Right atrium auricular region (tissue), 2 donors: ENCODE results near the gene CACFD1. TPM values are rescaled to one million over a fixed set of nuclear protein-coding genes. Genes with fewer than 3 reads are reported as not detected.

Experiments
- DNase-seq: peaks from one replicate; pipeline ENCODE4 v3.0.0-alpha.2; 2019; ENCODE audit warnings: low spot score
- H3K27ac ChIP-seq, 2 donors: fragments of 200-600 bp; sonication (generic); 1 replicate in 1 of 2; 2 replicates in 1 of 2; pipeline ENCODE4 v1.5.1; 2016 to 2019
- H3K27me3 ChIP-seq, 2 donors: fragments of 200-600 bp; sonication (generic); one replicate each; pipeline versions ENCODE4 v1.5.1 to v1.6.0; 2017 to 2019
- H3K36me3 ChIP-seq: fragments of 200-600 bp; sonication (generic); one replicate; pipeline ENCODE4 v1.5.1; 2016
- H3K4me1 ChIP-seq, 2 donors: fragments of 200-600 bp; sonication (generic); one replicate each; pipeline versions ENCODE4 v1.5.1 to v1.6.0; 2017 to 2019
- H3K4me3 ChIP-seq, 2 donors: fragments of 200-600 bp; sonication (generic); 1 replicate in 1 of 2; 2 replicates in 1 of 2; pipeline ENCODE4 v1.5.1; 2017 to 2019; ENCODE audit warnings: mild to moderate bottlenecking in 1 of 2, moderate library complexity in 1 of 2
- H3K9me3 ChIP-seq, 2 donors: fragments of 200-600 bp; sonication (generic); one replicate each; pipeline ENCODE4 v1.5.1; 2019
- CTCF ChIP-seq, 2 donors: fragments of 200-600 bp; sonication (generic); IDR thresholded peaks; one replicate each; pipeline ENCODE4 v1.5.1; 2019; ENCODE audit warnings: antibody characterized with exemption in 2 of 2
- total RNA-seq, 2 donors: library from RNA; depleted of rRNA; stranded (reverse); fragments of >200 nt; gene quantifications; one replicate each; pipeline ENCODE4 v1.1.0, GENCODE V29; 2016

The CACFD1 gene
- total RNA-seq, 2 donors from 2014 or later, result 11.9 to 12.4 TPM

- H3K9me3 ChIP-seq, result no peaks in the 10 kb centered on the region
- no peak overlapping the region for H3K27ac ChIP-seq
- TF ChIP-seq CTCF (IDR thresholded peaks at IDR 0.05), result no peak
- H3K4me1 ChIP-seq, result peaks cover 0 to 1% of the 10 kb centered on the region in 2 donors
- no peaks in the 10 kb centered on the region for H3K27me3 ChIP-seq
- no peak overlapping the region for H3K4me3 ChIP-seq
- H3K36me3 ChIP-seq, result no peaks in the 10 kb centered on the region
- no peak for DNase-seq
Measured at GRCh38 chr9:133520121-133520835, 60.5 kb downstream of the CACFD1 start.

Other genes starting within 250 kb of the CACFD1 start
- gene ABO, start 184.8 kb upstream of the CACFD1 start, total RNA-seq, result 1 to 10 TPM; 1.1 to 2.5 TPM
- 10 to 100 TPM in 1 of 2 donors, 1 to 10 TPM in 1; 8.2 to 13.6 TPM for gene SURF6, start 123.8 kb upstream of the CACFD1 start, total RNA-seq
- gene MED22, start 111.8 kb upstream of the CACFD1 start, total RNA-seq, result 10 to 100 TPM; 15.1 to 24.6 TPM
- gene RPL7A, start 111.8 kb upstream of the CACFD1 start, total RNA-seq, result 1,000 to 10,000 TPM in 1 of 2 donors, 100 to 1,000 TPM in 1; 739 to 1,208 TPM
- 10 to 100 TPM; 41.5 to 58.6 TPM for gene SURF1, start 103.5 kb upstream of the CACFD1 start, total RNA-seq
- gene SURF2, start 103.4 kb upstream of the CACFD1 start, total RNA-seq, result 10 to 100 TPM; 18.1 to 45.9 TPM
- gene SURF4, start 83.9 kb upstream of the CACFD1 start, total RNA-seq, result 100 to 1,000 TPM in 1 of 2 donors, 10 to 100 TPM in 1; 96.0 to 124 TPM
- gene STKLD1, start 83.6 kb upstream of the CACFD1 start, total RNA-seq, result under 1 TPM in 1 of 2 donors, not detected in 1; 0.90 TPM
- 10 to 100 TPM; 13.4 to 13.8 TPM for gene REXO4, start 42.0 kb upstream of the CACFD1 start, total RNA-seq
- 1 to 10 TPM; 2.0 to 2.4 TPM for gene ADAMTS13, start 37.6 kb upstream of the CACFD1 start, total RNA-seq
- gene SLC2A6, start 19.1 kb downstream of the CACFD1 start, total RNA-seq, result 1 to 10 TPM; 4.3 to 5.2 TPM
- not detected for gene MYMK, start 65.0 kb downstream of the CACFD1 start, total RNA-seq
- gene ADAMTSL2, start 74.7 kb downstream of the CACFD1 start, total RNA-seq, result 10 to 100 TPM in 1 of 2 donors, 1 to 10 TPM in 1; 4.9 to 27.7 TPM
- gene FAM163B, start 149.4 kb downstream of the CACFD1 start, total RNA-seq, result 1 to 10 TPM in 1 of 2 donors, not detected in 1; 1.7 TPM
- gene DBH, start 176.4 kb downstream of the CACFD1 start, total RNA-seq, result not detected